GM18520 (cell line): ENCODE results near the gene AMDHD1.

Experiments
- ATAC-seq: cut with Tn5 transposase; IDR thresholded peaks from one replicate; pipeline ENCODE4 v1.9.1; 2021; ENCODE audit not compliant: unreplicated experiment

The AMDHD1 gene

DNA sequence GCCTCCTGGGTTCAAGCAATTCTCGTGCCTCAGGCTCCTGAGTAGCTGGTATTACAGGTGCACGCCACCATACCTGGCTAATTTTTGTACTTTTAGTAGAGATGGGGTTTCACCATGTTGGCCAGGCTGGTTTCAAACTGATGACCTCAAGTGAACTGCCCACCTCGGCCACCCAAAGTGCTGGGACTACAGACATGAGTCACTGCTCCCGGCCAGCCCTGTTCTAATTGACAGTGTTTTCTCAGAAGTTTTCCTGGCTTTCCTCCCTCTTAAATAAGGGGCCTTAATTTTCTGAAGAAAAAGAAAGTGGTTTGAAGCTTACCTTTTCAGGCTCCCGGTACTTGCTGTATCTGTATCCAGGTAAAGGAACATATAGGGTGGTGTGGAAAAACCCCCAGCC lies 51.3 kb downstream of the AMDHD1 start:
- no peak for ATAC-seq

DNA sequence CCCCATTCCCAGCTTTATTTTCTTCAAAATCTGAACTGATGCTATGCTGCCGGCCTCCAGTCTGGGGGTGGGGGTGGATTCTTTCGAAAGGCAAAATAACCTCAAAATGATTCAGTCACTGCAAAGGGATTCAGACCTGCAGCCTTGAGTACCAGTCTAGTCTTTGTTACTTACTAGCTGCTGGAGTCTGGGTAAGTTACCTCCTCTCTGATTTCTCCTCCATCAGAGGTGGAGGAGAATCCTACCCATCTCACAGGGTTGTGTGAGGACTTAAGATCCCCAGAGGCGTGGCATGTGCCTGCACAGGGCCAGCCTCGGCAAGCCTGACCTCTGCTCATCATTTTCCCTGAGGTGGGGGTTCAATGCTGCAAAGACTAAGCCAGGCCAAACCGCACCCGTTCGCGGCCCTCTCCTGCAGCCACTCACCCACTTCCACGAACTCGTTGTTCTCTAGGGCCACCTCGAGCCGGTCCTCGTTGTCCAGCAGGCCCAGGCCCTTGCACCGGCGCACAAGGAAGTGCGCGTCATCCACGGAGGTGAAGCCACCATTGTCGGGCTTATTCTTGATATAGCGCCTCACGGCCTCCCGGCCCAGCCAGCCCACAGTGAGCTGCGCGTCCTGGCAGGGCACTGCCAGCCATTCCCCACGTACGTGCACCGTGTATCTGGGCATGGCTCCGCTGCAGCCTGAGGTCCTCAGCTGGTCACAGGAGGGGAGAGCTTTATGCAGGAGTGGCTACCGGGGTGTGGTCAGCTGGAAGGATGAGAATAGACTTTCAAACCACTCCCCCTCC lies 52.3 kb downstream of the AMDHD1 start:
- ATAC-seq, result no peak

DNA sequence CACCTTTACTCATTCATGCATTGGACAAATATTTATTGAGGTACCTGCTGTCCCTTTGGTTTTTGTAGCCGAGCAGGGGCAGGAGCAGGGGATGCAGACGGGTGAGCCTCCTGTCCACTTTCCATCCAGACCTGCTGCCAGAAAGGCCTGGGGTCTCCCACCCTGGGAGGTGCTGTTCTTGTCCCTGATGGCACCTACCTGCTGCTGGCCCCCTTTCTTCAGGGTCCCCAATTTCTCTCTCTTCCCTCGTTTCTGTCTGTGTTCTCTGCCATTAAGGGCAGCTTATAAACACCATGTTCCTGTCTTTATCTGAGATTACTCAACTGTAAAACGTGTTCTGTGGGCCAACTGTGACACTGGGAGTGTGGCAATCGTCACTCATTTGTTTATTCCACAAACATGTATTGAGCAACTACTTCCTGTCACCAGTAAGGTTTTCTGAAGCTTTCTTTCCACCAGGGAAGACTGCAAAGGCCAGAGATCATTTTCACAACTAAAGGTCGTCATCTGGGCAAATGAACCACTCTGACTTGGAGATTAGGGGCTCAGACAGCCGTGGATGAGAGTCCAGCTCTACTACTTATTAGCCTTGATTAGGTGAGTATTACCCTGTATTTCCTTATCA lies 53.0 kb downstream of the AMDHD1 start, which contains the start of gene HAL:
Gene HAL, minus strand, starts transcription at position 311 of the 625 bp plus-strand sequence. CDS start 434 bp downstream, outside the sequence.
- no peak for ATAC-seq

DNA sequence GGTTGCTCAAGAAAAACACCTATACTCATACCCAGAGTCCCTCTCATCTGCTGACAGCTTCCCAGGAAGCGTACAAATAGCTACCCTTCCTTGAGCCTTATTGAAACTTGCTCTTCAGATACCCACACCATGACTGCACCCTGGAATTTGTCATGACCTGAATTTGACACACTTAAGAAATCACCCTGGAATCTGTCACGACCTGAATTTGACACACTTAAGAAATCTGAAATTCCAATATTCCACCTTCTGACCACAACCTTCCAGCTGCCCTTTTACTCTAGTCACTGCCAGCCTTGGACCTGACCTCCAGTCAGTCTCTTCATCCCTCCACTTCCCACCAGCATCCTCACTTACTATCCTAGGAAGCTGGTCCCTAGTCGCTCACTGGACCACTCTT lies 54.1 kb downstream of the AMDHD1 start:
- no peak for ATAC-seq

DNA sequence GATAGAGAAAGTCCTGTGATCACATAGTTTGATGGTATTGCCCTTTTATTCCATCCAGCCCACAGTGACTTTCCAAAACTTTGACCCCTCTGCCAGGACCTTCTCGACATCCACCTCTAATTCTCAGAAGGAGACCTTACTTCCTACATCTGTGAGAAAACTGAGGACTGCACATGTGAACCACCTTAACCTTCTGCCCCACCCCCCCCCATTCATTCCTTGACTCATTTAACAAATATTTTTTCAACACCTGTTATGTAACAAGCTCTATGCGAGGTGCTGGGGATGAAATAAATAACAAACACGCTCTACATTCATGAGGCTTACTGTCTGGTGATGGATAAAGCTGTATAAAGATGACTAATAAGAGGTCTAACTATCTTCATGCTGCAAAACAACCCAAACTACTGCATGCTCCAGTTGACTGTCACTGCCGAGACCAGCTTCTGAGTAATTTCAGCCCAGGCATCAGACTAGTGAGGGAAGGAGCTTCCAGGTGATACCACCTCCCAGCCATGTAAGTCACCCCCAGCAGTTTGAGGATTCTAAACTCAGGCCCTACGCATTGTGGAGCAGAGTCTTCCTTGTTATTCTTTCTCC lies 54.9 kb downstream of the AMDHD1 start:
- no peak for ATAC-seq

DNA sequence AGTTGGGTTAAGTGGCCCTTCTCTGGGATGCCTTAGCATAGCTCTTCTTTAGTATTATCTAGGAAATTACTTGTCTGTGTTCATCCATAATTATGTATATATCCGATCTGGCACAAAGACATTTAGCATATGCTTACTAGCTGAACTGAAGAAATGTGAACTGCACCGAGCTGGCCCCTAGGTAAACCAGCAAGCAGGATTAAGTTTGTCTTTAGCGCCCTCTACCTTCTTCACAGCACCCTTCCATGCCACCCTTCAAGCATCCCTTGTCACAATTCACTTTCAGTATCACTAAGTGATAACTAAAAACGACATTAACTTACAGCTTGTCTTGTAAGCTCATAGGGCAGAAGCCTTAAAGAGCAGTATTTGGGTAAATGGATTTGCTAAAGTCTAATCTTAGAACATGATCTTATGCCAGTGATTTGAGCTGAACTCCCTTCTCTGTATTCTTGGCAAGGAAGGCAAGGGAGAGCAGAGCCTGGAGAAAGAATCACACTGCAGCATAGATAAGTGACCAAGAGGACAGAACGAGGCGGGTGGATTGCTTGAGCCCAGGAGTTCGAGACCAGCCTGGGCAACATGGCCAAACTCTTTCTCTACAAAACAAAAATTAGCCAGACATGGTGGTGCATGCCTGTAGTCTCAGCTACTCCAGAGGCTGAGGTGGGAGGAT lies 55.6 kb downstream of the AMDHD1 start:
- peak; percentile 89 for ATAC-seq

DNA sequence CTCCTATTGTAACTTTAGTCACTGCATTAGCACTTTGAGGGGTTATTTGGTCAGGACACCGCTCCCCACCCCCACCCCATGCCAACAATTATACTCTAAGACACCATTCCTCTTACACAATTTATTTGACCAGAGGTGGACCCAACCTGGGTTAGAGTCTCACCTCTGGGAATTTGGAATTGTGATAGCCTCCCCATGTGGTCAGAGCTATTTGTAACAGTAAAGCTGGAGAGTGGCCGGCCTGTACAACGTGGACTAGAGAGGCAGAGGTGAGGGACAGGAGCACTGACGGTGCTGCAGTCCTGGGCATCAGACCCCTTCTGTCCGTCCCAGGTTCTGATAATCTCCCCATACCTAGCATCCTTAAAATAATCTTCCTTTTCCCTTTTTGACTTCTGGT lies 56.4 kb downstream of the AMDHD1 start:
- ATAC-seq, result no peak

DNA sequence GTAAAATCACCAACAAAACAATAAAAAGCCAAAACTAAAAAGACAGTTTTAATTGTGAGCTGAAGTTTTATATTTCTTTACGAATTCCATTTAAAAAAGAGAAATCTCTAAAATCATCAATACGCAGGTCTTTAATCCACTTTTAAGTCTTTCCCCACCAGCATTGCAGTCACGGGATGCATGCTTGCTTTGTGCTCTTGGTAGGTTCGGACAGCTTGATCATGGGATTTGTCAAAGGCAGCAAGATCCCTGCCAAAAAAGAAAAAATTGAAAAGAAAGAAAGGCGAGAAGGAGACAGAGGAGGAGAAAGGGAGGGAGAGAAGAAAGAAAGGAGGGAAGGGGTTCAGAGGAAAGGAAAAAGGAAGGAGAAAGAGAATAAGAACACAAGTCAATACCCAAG lies 57.7 kb downstream of the AMDHD1 start:
- no peak for ATAC-seq

DNA sequence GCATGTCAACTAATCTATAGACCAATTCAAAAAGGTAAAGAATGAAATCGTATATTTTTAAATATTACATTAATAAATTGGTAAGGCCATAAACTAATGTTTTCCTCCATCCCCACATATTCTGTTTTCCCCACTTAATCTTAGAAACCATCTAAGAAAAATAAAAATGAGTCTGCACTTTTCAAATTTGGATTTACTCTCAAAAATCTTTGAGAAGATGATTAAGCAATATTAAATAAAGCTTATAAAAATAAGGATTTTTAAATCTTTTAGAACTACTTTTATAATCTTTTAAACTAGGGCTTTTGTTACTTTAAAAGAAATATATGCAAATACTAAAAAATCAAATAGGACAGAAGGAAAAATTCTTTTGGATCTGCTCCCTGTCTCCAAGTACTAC lies 63.6 kb downstream of the AMDHD1 start:
- ATAC-seq, result no peak

DNA sequence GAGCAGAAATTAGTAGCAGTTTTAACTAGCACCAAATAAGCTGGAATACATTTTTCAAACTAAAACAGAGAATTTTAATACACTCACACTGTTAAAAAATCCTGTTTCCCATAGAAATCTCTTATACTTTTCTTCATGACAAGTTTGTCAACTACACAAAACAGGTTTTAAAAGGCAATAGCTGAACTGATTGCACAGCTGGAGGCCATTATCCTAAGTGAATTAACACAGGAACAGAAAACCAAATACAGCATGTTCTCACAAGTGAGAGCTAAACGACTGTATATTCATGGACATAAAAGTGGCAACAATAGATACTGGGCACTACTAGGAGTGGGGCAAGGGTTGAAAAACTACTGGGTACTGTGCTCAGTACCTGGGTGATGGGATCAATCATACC lies 64.6 kb downstream of the AMDHD1 start:
- ATAC-seq, result no peak

DNA sequence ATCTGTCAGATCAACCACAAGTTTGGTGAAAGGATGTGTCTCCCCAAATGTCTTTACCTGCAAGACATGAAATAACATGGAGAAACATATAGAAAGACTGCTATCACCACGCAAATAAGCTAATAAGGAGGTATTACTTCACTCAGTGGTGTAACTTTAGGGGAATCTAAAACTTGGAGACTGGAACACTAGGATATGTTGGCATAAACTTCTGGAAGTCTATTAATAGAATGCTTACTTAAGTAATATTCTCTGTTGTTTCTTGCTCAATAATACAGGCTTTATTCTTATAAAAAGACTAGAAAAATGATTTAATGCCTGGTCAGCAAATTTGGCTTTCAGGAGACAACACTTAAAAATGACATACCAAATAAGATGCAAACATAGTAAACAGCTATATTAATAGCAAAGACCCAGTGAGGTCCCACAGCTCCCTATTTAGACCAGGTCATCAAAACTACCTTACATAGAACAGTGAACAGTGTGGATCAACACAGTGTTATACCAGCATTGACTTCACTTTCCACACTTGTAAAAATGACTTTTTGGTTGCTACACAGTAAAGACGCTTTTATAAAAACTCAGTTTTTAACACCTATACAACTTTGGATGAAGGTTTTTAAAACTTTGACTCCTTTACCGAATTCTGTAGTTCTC lies 71.9 kb downstream of the AMDHD1 start:
- ATAC-seq, result no peak

DNA sequence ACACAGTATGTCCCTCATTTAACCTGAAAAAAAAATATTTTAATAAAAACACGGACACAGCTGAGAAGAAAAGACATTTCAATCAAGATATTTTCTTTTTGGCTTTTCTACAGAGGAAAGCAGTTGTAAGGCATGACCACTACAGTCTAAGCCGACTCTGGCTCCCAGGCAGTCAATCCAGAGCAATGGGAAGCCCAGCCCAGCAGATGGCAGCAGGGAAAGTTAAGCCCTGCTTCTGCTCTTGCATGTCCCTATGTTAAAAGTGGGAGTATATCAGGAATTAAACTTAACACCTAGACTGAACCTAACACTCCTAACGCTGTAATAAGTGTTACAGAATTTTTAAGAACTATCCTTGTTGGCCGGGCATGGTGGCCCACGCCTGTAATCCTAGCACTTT lies 72.5 kb downstream of the AMDHD1 start:
- no peak for ATAC-seq
